Pancreas (tissue), 10 donors: ENCODE results near the gene NDFIP1. TPM values are rescaled to one million over a fixed set of nuclear protein-coding genes. Genes with fewer than 3 reads are reported as not detected.
A peak's percentile ranks its signal among the peaks of the same experiment; 100 is the strongest.

Experiments used
- ATAC-seq, 4 donors: fragments of 200-7000 bp; cut with Tn5 transposase; one replicate each; pipeline versions ENCODE4 v1.8.0 to v1.9.1; 2020; ENCODE audit warnings: mild to moderate bottlenecking in 4 of 4, moderate library complexity in 4 of 4
- DNase-seq, 6 donors: peaks; one replicate each; pipeline ENCODE4 v3.0.0-alpha.2; 2020
- FAIRE-seq: peaks from 2 replicates; lab custom pipeline; 2012; peaks lifted over from hg19 to GRCh38; lab: Jason Lieb, UNC
- H3K27ac ChIP-seq, 4 donors: fragments of 200-600 bp; sonication (generic); 1 replicate in 3 of 4; 2 replicates in 1 of 4; pipeline versions ENCODE4 v1.5.0 to v1.8.0; 2020
- H3K27me3 ChIP-seq, 4 donors: fragments of 200-600 bp; one replicate each; pipeline ENCODE4 v1.8.0; 2021
- H3K36me3 ChIP-seq, 3 donors: fragments of 200-600 bp; sonication (generic) in 1 of 3; one replicate each; pipeline versions ENCODE4 v1.5.0 to v1.8.0; 2020 to 2021
- H3K4me1 ChIP-seq, 3 donors: fragments of 200-600 bp; one replicate each; pipeline ENCODE4 v1.8.0; 2021
- H3K4me3 ChIP-seq, 4 donors: fragments of 200-600 bp; sonication (generic) in 2 of 4; one replicate each; pipeline versions ENCODE4 v1.5.0 to v1.8.0; 2020 to 2021
- H3K9me3 ChIP-seq, 4 donors: fragments of 200-600 bp; one replicate each; pipeline ENCODE4 v1.8.0; 2021
- CTCF ChIP-seq, 4 donors: fragments of 200-600 bp; sonication (generic) in 3 of 4; IDR thresholded peaks; one replicate each; pipeline versions ENCODE4 v1.5.0 to v1.8.0; 2021; ENCODE audit warnings: antibody characterized with exemption in 4 of 4
- WGBS, 2 donors: extraction: QIAGEN DNeasy Blood & Tissue Kit; methylation state at CpG; one replicate each; pipeline ENCODE4 v1.1.7; 2013; 5-methylcytosine and 5-hydroxymethylcytosine counted together
- intact Hi-C, 3 donors: fragments of 100-400 bp; cut with DNase I; formaldehyde crosslinking; loops; one replicate each; pipeline versions ENCODE4 v1.11.1 to v1.14.2; 2022
- polyA plus RNA-seq, 2 donors: library from polyadenylated mRNA; stranded (reverse); fragments of 200-250 nt; gene quantifications; one replicate each; pipeline ENCODE4 v1.2.3, GENCODE V29; 2013
- total RNA-seq, 6 donors: library from RNA; stranded (reverse); fragmentation: NEBNext Ultra II Directional in 4 of 6; extraction: Animal tissue kit (Norgen Biotek cat#: 25700) in 4 of 6; gene quantifications; one replicate each; pipeline versions ENCODE4 v1.2.1 to v1.2.4, GENCODE V29; 2021 to 2023
- donor health status: healthy with polysubstance abuse.
- donor health status: DM: no; HTN: no; CAD: no; lungs with moderate emphysema.
- donor health status: DM: no; HTN: no; CAD: no.
- donor health status: control.
- donor health status: control.
- donor health status: Bipolar disorder and iron deficiency.
- donor health status: DM: yes; HTN: yes; CAD: no.
- donor health status: DM: no; HTN: no; CAD: no.
- donor health status: DM: no; HTN: no; CAD: no.
- donor health status: DM: yes; HTN: yes; CAD: no.

The NDFIP1 gene
- total RNA-seq (10 to 100 TPM; 28.6 to 41.3 (median 33.7) TPM), polyA plus RNA-seq (10 to 100 TPM; 15.7 to 50.1 TPM)

- DNase-seq, result peak; percentile 83 to 96 (median 88)
- Histone ChIP-seq H3K27ac (peak within 1 kb of the TSS; percentile 97 to 99 (median 98)), H3K4me1 (peaks cover 9 to 16% (median 15%) of the 10 kb centered on the region in 3 donors), H3K36me3 (no peaks in the 10 kb centered on the region), H3K27me3 (no peaks in the 10 kb centered on the region), H3K4me3 (peak within 1 kb of the TSS; percentile 61 to 89 (median 78)), H3K9me3 (no peaks in the 10 kb centered on the region)
- 2% methylated on average over 92 to 103 of the region's 103 CpGs for WGBS, 2 donors
- FAIRE-seq, result no peak
- intact Hi-C loops, result no loop called here
- ATAC-seq, result peak; percentile 96 to 98 (median 98)
- no peak for TF ChIP-seq CTCF (IDR thresholded peaks at IDR 0.05)
Measured at GRCh38 chr5:142108432-142109330, at the start of gene NDFIP1. Gene NDFIP1, plus strand, starts transcription at chr5:142108779. Its CDS starts 196 bp downstream, at chr5:142108975.

GRCh38 chr5:142059304-142059940 lies 49.2 kb upstream of the NDFIP1 start:
- Histone ChIP-seq H3K27me3 (no peaks in the 10 kb centered on the region), H3K9me3 (no peaks in the 10 kb centered on the region), H3K4me1 (peaks cover 0 to 5% (median 0%) of the 10 kb centered on the region in 3 donors), H3K27ac (no peak overlapping the region), H3K36me3 (no peaks in the 10 kb centered on the region), H3K4me3 (no peak overlapping the region)
- TF ChIP-seq CTCF (IDR thresholded peaks at IDR 0.05), result no peak
- 44 to 46% methylated on average over 1 of the region's 1 CpG for WGBS, 2 donors
- ATAC-seq, result peak; percentile 84 to 94 (median 90)
- DNase-seq, result peak in 3 of 6 donors; percentile 49 to 63 (median 62)
- FAIRE-seq, result no peak
- intact Hi-C loops, result no loop called here

- intact Hi-C loops, result no loop called here
- Histone ChIP-seq H3K27me3 (no peaks in the 10 kb centered on the region), H3K36me3 (no peaks in the 10 kb centered on the region), H3K9me3 (no peaks in the 10 kb centered on the region), H3K4me1 (no peaks in the 10 kb centered on the region), H3K27ac (peak overlapping the region in 2 of 4 donors; percentile 30 to 45), H3K4me3 (no peak overlapping the region)
- no peak for FAIRE-seq
- TF ChIP-seq CTCF (IDR thresholded peaks at IDR 0.05), result no peak
- DNase-seq, result no peak
- no peak for ATAC-seq
- 54 to 61% methylated on average over 4 of the region's 4 CpGs for WGBS, 2 donors
Measured at GRCh38 chr5:142063376-142063775, 45.2 kb upstream of the NDFIP1 start.

- no peaks in the 10 kb centered on the region for H3K4me1 ChIP-seq
- no peaks in the 10 kb centered on the region for H3K9me3 ChIP-seq
- no peaks in the 10 kb centered on the region for H3K36me3 ChIP-seq
- no peak for TF ChIP-seq CTCF (IDR thresholded peaks at IDR 0.05)
- H3K27me3 ChIP-seq, result no peaks in the 10 kb centered on the region
- intact Hi-C loops, result no loop called here
- WGBS, 2 donors, result 40 to 45% methylated on average over 10 of the region's 10 CpGs
- peak overlapping the region in 1 of 4 donors; percentile 7 for H3K4me3 ChIP-seq
- peak overlapping the region in 2 of 4 donors; percentile 30 to 45 for H3K27ac ChIP-seq
- ATAC-seq, result peak; percentile 57 to 79 (median 72)
- FAIRE-seq, result no peak
- peak; percentile 27 to 67 (median 54) for DNase-seq
Measured at GRCh38 chr5:142063878-142064331, 44.7 kb upstream of the NDFIP1 start.
